K562 (cell line): ENCODE results near the gene PBRM1. TPM values are rescaled to one million over a fixed set of nuclear protein-coding genes. Genes with fewer than 3 reads are reported as not detected.

Experiments used
- ATAC-seq: fragments of 200-7000 bp; cut with Tn5 transposase; 3 replicates; pipeline ENCODE4 v1.9.1; 2020; ENCODE audit warnings: moderate library complexity
- BruUV-seq: library from RNA; stranded (reverse); fragments of 400-500 nt; replicated peaks from 2 replicates; lab custom pipeline; 2021; lab: Mats Ljungman, UMichigan
- CTCF ChIA-PET: fragments of 300-600 bp; formaldehyde crosslinking; extraction: SDS; loops from one replicate; lab custom pipeline; 2021; ENCODE audit warnings: low intra/inter-chr PET ratio; lab: Yijun Ruan, JAX
- POLR2A ChIA-PET: fragments of 300-600, 350-650 bp; sonication (Branson Sonifier 250); formaldehyde crosslinking; extraction: SDS; loops from one replicate; lab custom pipeline; 2021; ENCODE audit warnings: antibody characterized with exemption, inconsistent platforms; lab: Yijun Ruan, JAX
- DNase-seq, 4 experiments: peaks; one replicate each; pipeline versions ENCODE4 v3.0.0 to v3.0.0-alpha.2; 2011 to 2018; ENCODE audit warnings: low spot score in 3 of 4, mixed read lengths in 3 of 4; ENCODE audit errors: extremely low read depth in 1 of 4
- FAIRE-seq: peaks from 2 replicates; lab custom pipeline; 2011; peaks lifted over from hg19 to GRCh38; lab: Jason Lieb, UNC
- H2AFZ ChIP-seq: 2 replicates; pipeline ENCODE4 v1.6.0; 2011; ENCODE audit warnings: low read depth, low read length, control low read depth, inconsistent platforms
- H3K27ac ChIP-seq: fragments of 200-600 bp; 3 replicates; pipeline ENCODE4 v1.8.0; 2011; ENCODE audit warnings: low read depth, mild to moderate bottlenecking, control low read depth, inconsistent platforms, low read length, moderate library complexity, mixed read lengths; ENCODE audit errors: extremely low read depth
- H3K27me3 ChIP-seq, 2 experiments: fragments of 300-600 bp in 1 of 2; 2 replicates in 1 of 2; 3 replicates in 1 of 2; pipeline versions ENCODE4 v1.6.0 to v1.8.0; 2011; ENCODE audit warnings: inconsistent platforms in 2 of 2, low read length in 2 of 2, mild to moderate bottlenecking in 1 of 2, mixed read lengths in 1 of 2, moderate library complexity in 1 of 2; ENCODE audit not compliant: control insufficient read depth in 2 of 2, insufficient read depth in 2 of 2
- H3K36me3 ChIP-seq: fragments of 300-600 bp; 3 replicates; pipeline ENCODE4 v1.8.0; 2011; ENCODE audit warnings: mild to moderate bottlenecking, low read length, inconsistent platforms; ENCODE audit not compliant: control insufficient read depth, insufficient read depth
- H3K4me1 ChIP-seq, 2 experiments: fragments of 200-600 bp in 1 of 2; replicated peaks in 1 of 2; 2 replicates in 1 of 2; 3 replicates in 1 of 2; pipeline versions ENCODE4 v1.5.1 to v1.8.0; 2011; ENCODE audit warnings: inconsistent platforms in 2 of 2, low read length in 2 of 2, mild to moderate bottlenecking in 1 of 2, mixed read lengths in 1 of 2, moderate library complexity in 1 of 2; ENCODE audit not compliant: control insufficient read depth in 2 of 2, insufficient read depth in 2 of 2
- H3K4me2 ChIP-seq: 2 replicates; pipeline ENCODE4 v1.6.1; 2011; ENCODE audit warnings: low read length, control low read depth, inconsistent platforms, mixed read lengths; ENCODE audit not compliant: insufficient read depth
- H3K4me3 ChIP-seq: fragments of 200-600 bp; sonication (generic), shearing (Covaris generic); 2 replicates; pipeline ENCODE4 v1.5.1; 2016; ENCODE audit warnings: control low read depth, inconsistent platforms
- H3K79me2 ChIP-seq: fragments of 200-600 bp; 3 replicates; pipeline ENCODE4 v1.8.0; 2011; ENCODE audit warnings: low read length, inconsistent platforms; ENCODE audit not compliant: control insufficient read depth, insufficient read depth
- H3K9ac ChIP-seq, 2 experiments: 2 replicates each; pipeline versions ENCODE4 v1.6.0 to v1.6.1; 2011; ENCODE audit warnings: low read depth in 2 of 2, low read length in 2 of 2, control low read depth in 1 of 2, inconsistent platforms in 1 of 2, mild to moderate bottlenecking in 1 of 2, mixed read lengths in 1 of 2; ENCODE audit not compliant: insufficient read depth in 1 of 2
- H3K9me1 ChIP-seq: one replicate; pipeline ENCODE4 v1.6.0; 2011; ENCODE audit warnings: inconsistent platforms, mild to moderate bottlenecking, low read length, moderate library complexity; ENCODE audit not compliant: control insufficient read depth, insufficient read depth
- H3K9me3 ChIP-seq: replicated peaks from 2 replicates; pipeline ENCODE4 v1.5.1; 2011; ENCODE audit warnings: low read depth, low read length, inconsistent platforms; ENCODE audit not compliant: control insufficient read depth, insufficient read depth
- H4K20me1 ChIP-seq: replicated peaks from 2 replicates; pipeline ENCODE4 v1.6.1; 2011; ENCODE audit warnings: low read length, inconsistent platforms, mixed read lengths; ENCODE audit not compliant: control insufficient read depth, insufficient read depth
- BRF2 ChIP-seq: IDR thresholded peaks from 3 replicates; pipeline ENCODE4 v1.6.1; 2011; ENCODE audit warnings: borderline replicate concordance, mild to moderate bottlenecking; ENCODE audit not compliant: insufficient read length, insufficient read depth
- ELK1 ChIP-seq: sonication (generic); formaldehyde crosslinking; IDR thresholded peaks from 2 replicates; pipeline ENCODE4 v1.8.1; 2022; ENCODE audit warnings: missing genetic modification reagents
- KLF16 ChIP-seq: IDR thresholded peaks from 2 replicates; pipeline ENCODE4 v1.6.1; 2016; ENCODE audit warnings: antibody characterized with exemption
- RBM25 ChIP-seq: fragments of 200-400 bp; formaldehyde crosslinking; IDR thresholded peaks from 2 replicates; pipeline ENCODE4 v1.6.1; 2018; ENCODE audit warnings: low read length, low read depth, moderate library complexity; ENCODE audit not compliant: severe bottlenecking
- REST ChIP-seq, 2 experiments: fragments of 450-650 bp; formaldehyde crosslinking in 1 of 2; IDR thresholded peaks; 2 replicates each; pipeline versions ENCODE4 v1.4.0 to v1.6.1; 2014 to 2020; ENCODE audit warnings: mild to moderate bottlenecking in 2 of 2, borderline replicate concordance in 1 of 2, low read depth in 1 of 2
- TEAD2 ChIP-seq: fragments of 450-650 bp; IDR thresholded peaks from 2 replicates; pipeline ENCODE4 v1.6.1; 2016; ENCODE audit warnings: missing genetic modification characterization, control low read depth, missing compliant biosample characterization
- ZBED1 ChIP-seq: IDR thresholded peaks from 2 replicates; pipeline ENCODE4 v1.6.1; 2014
- ZNF253 ChIP-seq: fragments of 250-450 bp; sonication (Bioruptor Pico); conservative IDR thresholded peaks from 2 replicates; pipeline ENCODE4 v1.6.1; 2021; ENCODE audit warnings: mild to moderate bottlenecking
- ZNF512 ChIP-seq: IDR thresholded peaks from 2 replicates; pipeline ENCODE4 v1.6.1; 2016; ENCODE audit warnings: missing genetic modification characterization, missing compliant biosample characterization
- ZNF586 ChIP-seq: fragments of 450-650 bp; formaldehyde crosslinking; conservative IDR thresholded peaks from 2 replicates; pipeline ENCODE4 v1.4.0; 2020; ENCODE audit warnings: mild to moderate bottlenecking, moderate library complexity
- ZNF76 ChIP-seq: fragments of 250-450 bp; sonication (Bioruptor Pico); IDR thresholded peaks from 2 replicates; pipeline ENCODE4 v1.4.0; 2020; ENCODE audit warnings: mild to moderate bottlenecking, moderate library complexity, borderline replicate concordance
- WGBS: fragments of 100-300 bp; shearing (Covaris generic); methylation state at CpG from one replicate; pipeline ENCODE4 v1.1.6; 2016; ENCODE audit warnings: low coverage, mixed read lengths; ENCODE audit not compliant: insufficient coverage; ENCODE audit errors: missing lambda C conversion rate; 5-methylcytosine and 5-hydroxymethylcytosine counted together
- in situ Hi-C: fragments of 300-500 bp; cut with MboI; formaldehyde crosslinking; loops from 4 replicates; pipeline ENCODE4 v1.15.0; 2018; ENCODE audit warnings: inconsistent platforms, mixed read lengths
- intact Hi-C: fragments of 100-400 bp; cut with micrococcal nuclease; formaldehyde crosslinking; loops from 2 replicates; pipeline ENCODE4 v1.14.2; 2022
- polyA plus RNA-seq, 8 experiments: library from polyadenylated mRNA; depleted of rRNA in 4 of 8; stranded (reverse) in 5 of 8; unstranded in 3 of 8; fragments of >200 nt; fragmentation: Nextera tagmentation in 2 of 8; fragmentation: Illumina TruSeq in 1 of 8; extraction: Ambion mirVana in 2 of 8; extraction: Trizol in 1 of 8; gene quantifications; 2 replicates each; pipeline versions ENCODE4 v1.2.1 to v1.2.3, GENCODE V29; 2011 to 2014; ENCODE audit warnings: inconsistent platforms in 1 of 8, missing spikeins in 1 of 8
- total RNA-seq, 7 experiments: library from RNA; depleted of rRNA in 6 of 7; stranded (reverse); fragments of >200 nt in 6 of 7; fragmentation: Illumina TruSeq in 2 of 7; extraction: Trizol in 2 of 7; gene quantifications; 2 replicates each; pipeline versions ENCODE4 v1.2.1 to v1.2.3, GENCODE V29; 2011 to 2021; ENCODE audit warnings: low replicate concordance in 1 of 7

The PBRM1 gene
- total and polyA plus RNA-seq, 9 of the 15 experiments (the other 6 are each of a cell fraction or from before 2014, with no cell fraction given): 3.9 to 31.8 (median 19.0) TPM

GRCh38 chr3:52512105-52512504, 173.6 kb downstream of the PBRM1 start:
- H3K27me3 ChIP-seq: peaks cover 0 to 37% of the 10 kb centered on the region in 2 experiments; a peak in 2 of 5 replicates
- H3K9me3 ChIP-seq: no peaks in the 10 kb centered on the region
- H3K4me1 ChIP-seq: peaks cover 0 to 37% of the 10 kb centered on the region in 2 experiments; a peak in 2 of 5 replicates
- H3K9ac ChIP-seq: no peak overlapping the region
- no peak overlapping the region for H3K4me3 ChIP-seq
- no peak for DNase-seq
- in situ Hi-C loops: no loop called here
- ChIA-PET POLR2A (interaction anchor here (0.7 to 2.1 kb wide), 4 partner anchors 14 to 778 kb away, joined by 3 to 6 read pairs (median 4); no protein-coding TSS in a partner anchor), CTCF (no interaction called here)
- BruUV-seq: no TSS peak
- H3K9me1 ChIP-seq: no peaks in the 10 kb centered on the region
- H4K20me1 ChIP-seq: no peaks in the 10 kb centered on the region
- WGBS: 3% methylated on average over 5 of the region's 8 CpGs
- H2AFZ ChIP-seq: no peak overlapping the region
- no peak overlapping the region for H3K27ac ChIP-seq
- TF ChIP-seq TEAD2 (tag): no peak
- no peak for TF ChIP-seq ZNF253 (CRISPR knock-in tag)
- TF ChIP-seq RBM25: no peak
- TF ChIP-seq KLF16: no peak
- TF ChIP-seq ZNF512 (tag): no peak
- TF ChIP-seq ZNF76 (CRISPR knock-in tag): no peak
- TF ChIP-seq BRF2: no peak
- TF ChIP-seq ELK1 (CRISPR knock-in tag): no peak
- TF ChIP-seq REST (IDR thresholded peaks at IDR 0.05; ENCODE audit: borderline replicate concordance): no peak
- no peak for TF ChIP-seq REST (CRISPR knock-in tag; IDR thresholded peaks at IDR 0.05; ENCODE audit: low read depth)
- no peak for TF ChIP-seq ZBED1
- no peak for TF ChIP-seq ZNF586 (CRISPR knock-in tag)
- TF ChIP-seq, all 486 proteins: peak for 0
- FAIRE-seq: no peak
- Histone ChIP-seq H3K36me3 (no peaks in the 10 kb centered on the region), H3K4me2 (no peak overlapping the region), H3K79me2 (no peaks in the 10 kb centered on the region)
- intact Hi-C loops: no loop called here
- ATAC-seq: no peak
